ENCODE results near the gene CHRNB2. TPM values are rescaled to one million over a fixed set of nuclear protein-coding genes. Genes with fewer than 3 reads are reported as not detected.

The CHRNB2 gene
- total RNA-seq, 1 experiment from 2014 or later = 0.21 TPM

DNA sequence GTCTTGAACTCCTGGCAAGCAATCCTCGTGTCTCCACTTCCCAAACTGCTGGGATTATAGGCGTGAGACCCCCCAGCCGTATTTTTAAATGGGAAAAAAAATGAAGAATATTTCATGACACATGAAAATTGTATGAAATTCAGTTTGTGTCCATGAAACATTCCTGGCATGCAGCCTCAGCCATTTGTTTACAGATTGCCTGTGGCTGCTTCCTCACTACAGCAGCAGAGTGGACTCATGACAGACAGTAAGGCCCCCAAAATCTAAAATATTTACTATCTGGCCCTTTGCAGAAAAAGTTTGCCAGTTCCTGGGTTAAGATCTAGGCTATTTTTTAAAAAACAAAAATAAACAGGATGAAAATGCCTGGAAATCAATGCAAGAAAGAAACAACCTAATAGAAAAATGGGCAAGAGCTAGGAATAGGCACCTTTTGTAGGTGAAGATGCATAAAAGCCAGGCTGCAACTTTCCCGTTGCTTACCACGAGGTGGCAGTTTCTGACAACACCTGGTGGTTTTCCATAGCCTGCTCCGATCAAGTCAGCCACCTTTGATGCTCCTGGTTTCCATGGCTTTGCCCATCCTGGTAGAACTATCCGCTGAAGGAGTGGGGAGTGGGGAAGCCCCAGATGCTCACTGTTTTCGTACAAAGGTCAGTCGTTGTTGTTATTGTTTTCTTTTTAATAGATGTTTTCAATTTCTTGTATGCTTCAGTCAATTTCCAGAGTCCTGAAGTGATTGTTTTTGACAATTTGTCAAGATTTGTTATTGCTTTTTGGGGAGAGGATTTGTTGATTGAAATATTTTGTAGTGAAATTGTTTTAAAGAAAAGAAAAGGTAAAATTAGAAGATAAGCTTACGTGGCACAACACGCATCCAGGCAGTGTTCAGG, 33.4 kb upstream of the CHRNB2 start:
- no TSS peak for BruUV-seq (replicated peaks)
- Mint-ChIP-seq H3K27me3 (ENCODE audit: insufficient read depth, unreplicated experiment) (peaks cover 40% of the 10 kb centered on the region), H3K27ac (ENCODE audit: low read depth, unreplicated experiment) (no peak overlapping the region), H3K9me3 (ENCODE audit: unreplicated experiment) (peaks cover 7% of the 10 kb centered on the region), H3K36me3 (ENCODE audit: insufficient read depth, unreplicated experiment) (no peaks in the 10 kb centered on the region), H3K4me3 (ENCODE audit: unreplicated experiment) (no peak overlapping the region), H3K4me1 (ENCODE audit: insufficient read depth, unreplicated experiment) (no peaks in the 10 kb centered on the region)
- CTCF ChIA-PET = interaction anchor here (0.6 to 3.4 kb wide), 18 partner anchors 8 to 1134 kb away, joined by 3 to 20 read pairs (median 4); no protein-coding TSS in a partner anchor
- peak; percentile 76 for DNase-seq (ENCODE audit: unreplicated experiment)
- intact Hi-C loops (cut with micrococcal nuclease) = loop anchor here (1.0 kb wide), 1 partner anchor 344 kb away; no protein-coding TSS in a partner anchor
- POLR2A ChIA-PET = interaction anchor here (0.9 to 1.3 kb wide), 3 partner anchors 9 to 551 kb away, joined by 3 to 4 read pairs (median 4); no protein-coding TSS in a partner anchor
- TF ChIP-seq, protein P1, sequence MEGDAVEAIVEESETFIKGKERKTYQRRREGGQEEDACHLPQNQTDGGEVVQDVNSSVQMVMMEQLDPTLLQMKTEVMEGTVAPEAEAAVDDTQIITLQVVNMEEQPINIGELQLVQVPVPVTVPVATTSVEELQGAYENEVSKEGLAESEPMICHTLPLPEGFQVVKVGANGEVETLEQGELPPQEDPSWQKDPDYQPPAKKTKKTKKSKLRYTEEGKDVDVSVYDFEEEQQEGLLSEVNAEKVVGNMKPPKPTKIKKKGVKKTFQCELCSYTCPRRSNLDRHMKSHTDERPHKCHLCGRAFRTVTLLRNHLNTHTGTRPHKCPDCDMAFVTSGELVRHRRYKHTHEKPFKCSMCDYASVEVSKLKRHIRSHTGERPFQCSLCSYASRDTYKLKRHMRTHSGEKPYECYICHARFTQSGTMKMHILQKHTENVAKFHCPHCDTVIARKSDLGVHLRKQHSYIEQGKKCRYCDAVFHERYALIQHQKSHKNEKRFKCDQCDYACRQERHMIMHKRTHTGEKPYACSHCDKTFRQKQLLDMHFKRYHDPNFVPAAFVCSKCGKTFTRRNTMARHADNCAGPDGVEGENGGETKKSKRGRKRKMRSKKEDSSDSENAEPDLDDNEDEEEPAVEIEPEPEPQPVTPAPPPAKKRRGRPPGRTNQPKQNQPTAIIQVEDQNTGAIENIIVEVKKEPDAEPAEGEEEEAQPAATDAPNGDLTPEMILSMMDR (IDR thresholded peaks at IDR 0.05; ENCODE audit: unreplicated experiment) = peak; percentile 81

DNA sequence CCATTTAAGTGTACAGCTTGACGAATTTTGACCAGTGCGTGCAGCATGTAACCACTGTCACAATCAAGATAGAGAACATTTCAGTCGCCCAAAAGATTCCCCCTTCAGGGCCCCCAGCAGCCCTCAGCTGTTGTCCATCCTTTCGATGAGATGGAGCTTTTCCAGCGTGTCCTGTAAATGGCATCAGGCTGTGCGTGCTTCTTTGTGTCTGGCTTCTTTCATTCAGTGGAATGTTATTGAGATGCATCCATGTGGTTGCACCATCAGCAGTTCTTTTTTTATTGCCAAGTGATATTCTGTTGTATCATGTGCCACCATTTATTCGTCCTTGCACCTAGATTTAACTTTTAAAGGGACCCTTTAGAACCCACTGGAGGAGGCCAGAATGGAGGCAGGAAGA, 31.0 kb upstream of the CHRNB2 start:
- no peak for DNase-seq (ENCODE audit: unreplicated experiment)
- TF ChIP-seq, protein P1 (IDR thresholded peaks at IDR 0.05; ENCODE audit: unreplicated experiment) = no peak
- BruUV-seq (replicated peaks) = no TSS peak
- Mint-ChIP-seq H3K27ac (ENCODE audit: low read depth, unreplicated experiment) (no peak overlapping the region), H3K9me3 (ENCODE audit: unreplicated experiment) (peaks cover 7% of the 10 kb centered on the region), H3K4me1 (ENCODE audit: insufficient read depth, unreplicated experiment) (no peaks in the 10 kb centered on the region), H3K27me3 (ENCODE audit: insufficient read depth, unreplicated experiment) (peaks cover 64% of the 10 kb centered on the region), H3K4me3 (ENCODE audit: unreplicated experiment) (no peak overlapping the region), H3K36me3 (ENCODE audit: insufficient read depth, unreplicated experiment) (no peaks in the 10 kb centered on the region)
- intact Hi-C loops (cut with micrococcal nuclease) = no loop called here
- ChIA-PET POLR2A (no interaction called here), CTCF (interaction anchor here (0.6 to 1.0 kb wide), 3 partner anchors 43 to 404 kb away, joined by 3 read pairs; no protein-coding TSS in a partner anchor)

DNA sequence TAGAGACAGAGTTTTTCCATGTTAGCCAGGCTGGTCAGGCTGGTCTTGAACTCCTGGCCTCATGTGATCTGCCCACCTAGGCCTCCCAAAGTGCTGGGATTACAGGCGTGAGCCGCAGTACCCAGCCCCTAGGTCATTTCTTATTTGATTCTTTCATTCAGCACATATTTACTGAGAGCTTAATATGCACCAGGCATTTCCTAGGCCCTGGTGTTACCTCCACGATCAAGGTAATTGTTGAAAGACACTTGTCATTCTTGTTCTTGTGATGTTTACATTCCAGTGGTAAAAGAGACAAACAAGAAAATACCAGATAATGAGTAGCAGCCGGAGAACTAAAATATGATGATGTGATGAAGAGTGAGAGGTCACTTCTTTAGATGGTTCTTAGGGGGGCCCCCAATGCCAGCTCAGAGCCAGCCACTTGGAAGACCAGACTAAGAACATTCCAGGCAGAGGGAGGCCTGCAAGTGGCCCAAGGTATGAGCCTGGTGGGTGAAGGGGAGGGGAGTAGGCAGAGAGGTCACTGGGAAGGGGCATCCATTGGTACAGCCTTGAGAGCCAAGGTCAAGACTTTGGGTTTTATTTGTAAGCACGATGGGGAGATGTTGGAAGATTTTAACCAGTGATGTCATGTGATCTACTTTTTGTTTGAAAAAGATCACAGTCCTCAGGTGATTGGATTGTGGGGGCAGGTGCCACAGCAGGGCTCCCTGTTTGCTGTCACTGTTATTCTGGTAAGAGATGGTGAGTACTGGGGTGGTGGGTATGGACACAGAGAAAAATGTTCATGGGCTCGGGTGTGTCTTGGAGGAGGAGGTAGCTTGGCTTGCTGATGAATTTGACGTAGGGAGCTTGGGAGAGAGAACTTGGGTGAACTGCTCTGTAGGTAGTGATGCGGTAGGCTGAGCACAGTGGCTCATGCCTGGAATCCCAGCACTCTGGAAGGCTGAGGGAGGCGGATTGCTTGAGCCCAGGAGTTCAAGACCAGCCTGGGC, 27.8 kb upstream of the CHRNB2 start:
- BruUV-seq (replicated peaks) = no TSS peak
- intact Hi-C loops (cut with micrococcal nuclease) = loop anchor here (10.0 kb wide), 1 partner anchor 355 kb away; no protein-coding TSS in a partner anchor
- Mint-ChIP-seq H3K36me3 (ENCODE audit: insufficient read depth, unreplicated experiment) (no peaks in the 10 kb centered on the region), H3K27me3 (ENCODE audit: insufficient read depth, unreplicated experiment) (peaks cover 77% of the 10 kb centered on the region), H3K4me3 (ENCODE audit: unreplicated experiment) (no peak overlapping the region), H3K27ac (ENCODE audit: low read depth, unreplicated experiment) (no peak overlapping the region), H3K9me3 (ENCODE audit: unreplicated experiment) (peaks cover 7% of the 10 kb centered on the region), H3K4me1 (ENCODE audit: insufficient read depth, unreplicated experiment) (no peaks in the 10 kb centered on the region)
- CTCF ChIA-PET = interaction anchor here (0.6 to 1.8 kb wide), 3 partner anchors 10 to 339 kb away, joined by 3 to 6 read pairs (median 5); no protein-coding TSS in a partner anchor
- DNase-seq (ENCODE audit: unreplicated experiment) = no peak
- TF ChIP-seq, protein P1 (IDR thresholded peaks at IDR 0.05; ENCODE audit: unreplicated experiment) = no peak
- POLR2A ChIA-PET = interaction anchor here (0.7 to 1.4 kb wide), 3 partner anchors 17 to 404 kb away, joined by 3 to 5 read pairs (median 5); no protein-coding TSS in a partner anchor

Measured in MCF 10A (cell line).